T-cell (primary cell): ENCODE measurements around the gene SLC25A26. TPM values are rescaled to one million over a fixed set of nuclear protein-coding genes. Genes with fewer than 3 reads are reported as not detected.
A peak's percentile ranks its signal among the peaks of the same experiment; 100 is the strongest.

Experiments
- ATAC-seq, 4 experiments: fragments of 200-7000 bp in 3 of 4; fragments of 150-1000 bp in 1 of 4; cut with Tn5 transposase; replicated peaks in 1 of 4; 1 replicate in 3 of 4; 2 replicates in 1 of 4; pipeline ENCODE4 v1.10.0; 2021; ENCODE audit warnings: moderate library complexity in 3 of 4, mild to moderate bottlenecking in 2 of 4, moderate number of reproducible peaks in 1 of 4
- CTCF ChIA-PET, 2 donors: fragments of 300-600 bp; sonication (Branson Sonifier 250); formaldehyde crosslinking; loops; one replicate each; lab custom pipeline; 2022; ENCODE audit warnings: antibody characterized with exemption in 2 of 2; lab: Charles Lee
- POLR2A ChIA-PET, 2 donors: fragments of 300-600 bp; sonication (Branson Sonifier 250); formaldehyde crosslinking; loops; one replicate each; lab custom pipeline; 2022; ENCODE audit warnings: antibody characterized with exemption in 2 of 2; lab: Charles Lee
- DNase-seq, 35 experiments: peaks; one replicate each; pipeline versions ENCODE4 v3.0.0 to v3.0.0-alpha.2; 2013 to 2023
- H3K27ac ChIP-seq: one replicate; pipeline ENCODE4 v1.5.1; 2013; ENCODE audit warnings: low read length
- H3K27me3 ChIP-seq, 2 experiments: replicated peaks in 1 of 2; 1 replicate in 1 of 2; 2 replicates in 1 of 2; pipeline versions ENCODE4 v1.6.1 to v1.7.0; 2013; ENCODE audit warnings: low read length in 1 of 2, mixed read lengths in 1 of 2; ENCODE audit not compliant: control insufficient read depth in 2 of 2, insufficient read depth in 2 of 2; ENCODE audit errors: extremely low read depth in 1 of 2
- H3K36me3 ChIP-seq, 2 donors: 1 replicate in 1 of 2; 2 replicates in 1 of 2; pipeline versions ENCODE4 v1.6.1 to v1.7.0; 2013; ENCODE audit warnings: low read length in 1 of 2; ENCODE audit not compliant: control insufficient read depth in 2 of 2, insufficient read depth in 1 of 2; ENCODE audit errors: extremely low read depth in 1 of 2
- H3K4me1 ChIP-seq, 2 experiments: 1 replicate in 1 of 2; 2 replicates in 1 of 2; pipeline versions ENCODE4 v1.6.1 to v1.7.0; 2013; ENCODE audit warnings: low read length in 2 of 2, mixed read lengths in 1 of 2; ENCODE audit not compliant: insufficient read depth in 2 of 2, control insufficient read depth in 1 of 2; ENCODE audit errors: extremely low read depth in 1 of 2
- H3K4me3 ChIP-seq, 2 donors: 1 replicate in 1 of 2; 2 replicates in 1 of 2; pipeline versions ENCODE4 v1.5.1 to v1.7.0; 2013; ENCODE audit warnings: mild to moderate bottlenecking in 2 of 2, low read length in 1 of 2, moderate library complexity in 1 of 2; ENCODE audit not compliant: control insufficient read depth in 1 of 2; ENCODE audit errors: extremely low read depth in 1 of 2
- H3K9me3 ChIP-seq: 2 replicates; pipeline ENCODE4 v1.7.0; 2013
- H3K27ac Mint-ChIP-seq, 2 donors: one replicate each; pipeline ENCODE4 v1.8.0; 2020 to 2021; ENCODE audit warnings: mild to moderate bottlenecking in 2 of 2, mixed read lengths in 2 of 2
- H3K27me3 Mint-ChIP-seq, 2 donors: one replicate each; pipeline ENCODE4 v1.8.0; 2021 to 2022; ENCODE audit warnings: mixed read lengths in 2 of 2
- H3K36me3 Mint-ChIP-seq: one replicate; pipeline ENCODE4 v1.8.0; 2021; ENCODE audit warnings: mixed read lengths
- H3K4me1 Mint-ChIP-seq, 3 donors: one replicate each; pipeline ENCODE4 v1.8.0; 2020 to 2022; ENCODE audit warnings: mixed read lengths in 3 of 3, mild to moderate bottlenecking in 1 of 3
- H3K4me3 Mint-ChIP-seq, 3 donors: one replicate each; pipeline ENCODE4 v1.8.0; 2020 to 2022; ENCODE audit warnings: mild to moderate bottlenecking in 3 of 3, mixed read lengths in 3 of 3, moderate library complexity in 3 of 3
- H3K9me3 Mint-ChIP-seq, 3 donors: one replicate each; pipeline ENCODE4 v1.8.0; 2020 to 2022; ENCODE audit warnings: mixed read lengths in 3 of 3
- WGBS: methylation state at CpG from one replicate; pipeline ENCODE4 v1.1.5; 2013; ENCODE audit warnings: missing lambda C conversion rate; ENCODE audit not compliant: insufficient coverage; 5-methylcytosine and 5-hydroxymethylcytosine counted together
- total RNA-seq, 35 experiments: library from RNA in 6 of 35; stranded (reverse) in 6 of 35; fragments of 120-200 nt in 1 of 35; gene quantifications; one replicate each; pipeline versions ENCODE4 v1.2.1 to v1.2.4 and lab custom pipeline; 2013 to 2026

Gene SLC25A26
- total RNA-seq, 5 donors from 2014 or later (not counting 1 experiment from before 2014, with no cell fraction given), result 16.6 to 26.9 (median 23.5) TPM

- Mint-ChIP-seq H3K27ac (peak overlapping the region; percentile 23 to 48), H3K4me3 (no peak overlapping the region), H3K4me1 (peaks cover 18 to 30% (median 22%) of the 10 kb centered on the region in 3 donors), H3K9me3 (peaks cover 0 to 5% (median 0%) of the 10 kb centered on the region in 3 donors), H3K36me3 (peaks cover 89% of the 10 kb centered on the region), H3K27me3 (no peaks in the 10 kb centered on the region)
- no peak overlapping the region for H3K27ac ChIP-seq
- no peak for ATAC-seq
- DNase-seq, result no peak
- H3K27me3 ChIP-seq, result no peaks in the 10 kb centered on the region
- ChIA-PET CTCF (interaction anchor here (0.7 to 1.1 kb wide), 2 partner anchors 10 to 13 kb away, joined by 3 to 4 read pairs; no protein-coding TSS in a partner anchor), POLR2A (no interaction called here)
- peaks cover 0 to 6% of the 10 kb centered on the region in 2 experiments for H3K4me1 ChIP-seq
- no peak overlapping the region for H3K4me3 ChIP-seq
- no peaks in the 10 kb centered on the region for H3K9me3 ChIP-seq
- WGBS, result 99% methylated on average over 19 of the region's 20 CpGs
- H3K36me3 ChIP-seq, result peaks cover 31 to 78% of the 10 kb centered on the region in 2 donors
Observed at GRCh38 chr3:66383998-66384745, 163.4 kb downstream of the SLC25A26 start.

- CTCF ChIA-PET, result interaction anchor here (0.5 to 1.1 kb wide), 2 partner anchors 9 to 12 kb away, joined by 3 to 4 read pairs; no protein-coding TSS in a partner anchor
- H3K4me3 ChIP-seq, result no peak overlapping the region
Observed at GRCh38 chr3:66385066-66385465, 164.3 kb downstream of the SLC25A26 start.

GRCh38 chr3:66386011-66386924, 165.5 kb downstream of the SLC25A26 start:
- no peak for ATAC-seq
- peaks cover 75% of the 10 kb centered on the region for H3K36me3 Mint-ChIP-seq
- 90% methylated on average over 12 of the region's 12 CpGs for WGBS
- POLR2A ChIA-PET, result no interaction called here
- H3K27me3 Mint-ChIP-seq, result no peaks in the 10 kb centered on the region
- Histone ChIP-seq H3K4me3 (no peak overlapping the region), H3K9me3 (no peaks in the 10 kb centered on the region), H3K4me1 (peaks cover 0 to 6% of the 10 kb centered on the region in 2 experiments), H3K27me3 (no peaks in the 10 kb centered on the region), H3K36me3 (peaks cover 19 to 57% of the 10 kb centered on the region in 2 donors), H3K27ac (no peak overlapping the region)
- peaks cover 38 to 51% (median 43%) of the 10 kb centered on the region in 3 donors for H3K4me1 Mint-ChIP-seq
- CTCF ChIA-PET, result interaction anchor here in 1 of 2 donors (1.4 kb wide), 1 partner anchor 8 kb away, joined by 5 read pairs; no protein-coding TSS in a partner anchor
- H3K4me3 Mint-ChIP-seq, result no peak overlapping the region
- peak overlapping the region; percentile 43 to 66 for H3K27ac Mint-ChIP-seq
- H3K9me3 Mint-ChIP-seq, result peaks cover 0 to 5% (median 0%) of the 10 kb centered on the region in 3 donors
- no peak for DNase-seq

More at GRCh38 chr3:66385066-66385465, 164.3 kb downstream of the SLC25A26 start:
- H3K9me3 ChIP-seq, result no peaks in the 10 kb centered on the region
- Mint-ChIP-seq H3K27me3 (no peaks in the 10 kb centered on the region), H3K27ac (peak overlapping the region in 1 of 2 donors; percentile 39), H3K9me3 (peaks cover 0 to 5% (median 0%) of the 10 kb centered on the region in 3 donors), H3K4me1 (peaks cover 26 to 39% (median 31%) of the 10 kb centered on the region in 3 donors), H3K4me3 (no peak overlapping the region), H3K36me3 (peaks cover 80% of the 10 kb centered on the region)
- ATAC-seq (no peak), DNase-seq (no peak)
- H3K4me1 ChIP-seq, result peaks cover 0 to 6% of the 10 kb centered on the region in 2 experiments
- H3K36me3 ChIP-seq, result peaks cover 28 to 69% of the 10 kb centered on the region in 2 donors
- no peaks in the 10 kb centered on the region for H3K27me3 ChIP-seq
- POLR2A ChIA-PET, result interaction anchor here in 1 of 2 donors (0.6 kb wide), 1 partner anchor 95 kb away, joined by 4 read pairs; no protein-coding TSS in a partner anchor
- H3K27ac ChIP-seq, result no peak overlapping the region

GRCh38 chr3:66386925-66387650, 166.3 kb downstream of the SLC25A26 start:
- Histone ChIP-seq H3K36me3 (peaks cover 19 to 49% of the 10 kb centered on the region in 2 donors), H3K27ac (no peak overlapping the region), H3K4me1 (peaks cover 0 to 7% of the 10 kb centered on the region in 2 experiments), H3K4me3 (no peak overlapping the region), H3K9me3 (no peaks in the 10 kb centered on the region), H3K27me3 (no peaks in the 10 kb centered on the region)
- whole genome bisulfite sequencing, result no CpG with 5 or more reads among the region's 7 CpGs
- H3K9me3 Mint-ChIP-seq, result peaks cover 0 to 9% (median 0%) of the 10 kb centered on the region in 3 donors
- CTCF ChIA-PET, result interaction anchor here in 1 of 2 donors (1.1 to 1.4 kb wide), 2 partner anchors 9 to 86 kb away, joined by 5 to 12 read pairs; no protein-coding TSS in a partner anchor
- POLR2A ChIA-PET, result no interaction called here
- H3K4me3 Mint-ChIP-seq, result no peak overlapping the region
- H3K27ac Mint-ChIP-seq, result peak overlapping the region; percentile 43 to 66
- no peaks in the 10 kb centered on the region for H3K27me3 Mint-ChIP-seq
- ATAC-seq (no peak), DNase-seq (no peak)
- H3K36me3 Mint-ChIP-seq, result peaks cover 72% of the 10 kb centered on the region
- peaks cover 43 to 58% (median 49%) of the 10 kb centered on the region in 3 donors for H3K4me1 Mint-ChIP-seq

- POLR2A ChIA-PET, result no interaction called here
- Histone ChIP-seq H3K4me3 (no peak overlapping the region), H3K27me3 (no peaks in the 10 kb centered on the region), H3K27ac (no peak overlapping the region), H3K36me3 (peaks cover 5 to 22% of the 10 kb centered on the region in 2 donors), H3K9me3 (no peaks in the 10 kb centered on the region), H3K4me1 (peaks cover 7 to 35% of the 10 kb centered on the region in 2 experiments)
- DNase-seq (no peak), ATAC-seq (no peak)
- Mint-ChIP-seq H3K4me1 (peaks cover 72 to 87% (median 79%) of the 10 kb centered on the region in 3 donors), H3K36me3 (peaks cover 62% of the 10 kb centered on the region), H3K27me3 (no peaks in the 10 kb centered on the region), H3K9me3 (peaks cover 0 to 9% (median 0%) of the 10 kb centered on the region in 3 donors), H3K27ac (peak overlapping the region; percentile 0 to 27), H3K4me3 (peak overlapping the region in 1 of 3 donors; percentile 10)
- CTCF ChIA-PET, result no interaction called here
Observed at GRCh38 chr3:66390013-66390412, 169.2 kb downstream of the SLC25A26 start.
